Measurements from ENCODE around the gene GON7. TPM values are rescaled to one million over a fixed set of nuclear protein-coding genes. Genes with fewer than 3 reads are reported as not detected.
A peak's percentile ranks its signal among the peaks of the same experiment; 100 is the strongest.

Gene GON7
- total RNA-seq, 1 donor from 2014 or later = 11.3 TPM

DNA sequence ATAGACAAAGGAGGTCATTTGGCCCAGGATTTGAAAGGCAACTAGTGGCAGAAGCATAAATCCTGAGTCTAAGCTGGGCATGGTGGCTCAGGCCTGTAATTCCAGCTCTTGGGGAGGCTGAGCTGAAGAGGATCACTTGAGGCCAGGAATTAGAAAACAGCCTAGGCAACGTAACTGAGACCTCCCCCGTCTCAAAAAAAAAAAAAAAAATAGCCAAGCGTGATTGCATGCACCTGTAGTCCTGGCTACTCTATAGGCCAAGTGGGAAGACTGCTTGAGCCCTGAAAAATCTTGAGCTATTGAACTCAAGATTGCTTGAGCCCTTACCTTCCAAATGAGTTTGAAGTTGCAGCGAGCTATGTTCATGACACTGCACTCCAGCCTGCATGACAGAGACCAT lies 7.8 kb downstream of the GON7 start:
- Mint-ChIP-seq H3K4me3 (no peak overlapping the region), H3K4me1 (no peaks in the 10 kb centered on the region), H3K9me3 (no peaks in the 10 kb centered on the region), H3K27me3 (no peaks in the 10 kb centered on the region), H3K27ac (no peak overlapping the region), H3K36me3 (ENCODE audit: low read depth) (peaks cover 5% of the 10 kb centered on the region)
- CTCF ChIA-PET = interaction anchor here (1.2 kb wide), 1 partner anchor 14 kb away, joined by 3 read pairs; the partner anchor contains the start of genes LYSET and MOAP1
- intact Hi-C loops (cut with micrococcal nuclease) = no loop called here
- no peak for ATAC-seq (ENCODE audit: low read depth)
- TF ChIP-seq, protein P1, sequence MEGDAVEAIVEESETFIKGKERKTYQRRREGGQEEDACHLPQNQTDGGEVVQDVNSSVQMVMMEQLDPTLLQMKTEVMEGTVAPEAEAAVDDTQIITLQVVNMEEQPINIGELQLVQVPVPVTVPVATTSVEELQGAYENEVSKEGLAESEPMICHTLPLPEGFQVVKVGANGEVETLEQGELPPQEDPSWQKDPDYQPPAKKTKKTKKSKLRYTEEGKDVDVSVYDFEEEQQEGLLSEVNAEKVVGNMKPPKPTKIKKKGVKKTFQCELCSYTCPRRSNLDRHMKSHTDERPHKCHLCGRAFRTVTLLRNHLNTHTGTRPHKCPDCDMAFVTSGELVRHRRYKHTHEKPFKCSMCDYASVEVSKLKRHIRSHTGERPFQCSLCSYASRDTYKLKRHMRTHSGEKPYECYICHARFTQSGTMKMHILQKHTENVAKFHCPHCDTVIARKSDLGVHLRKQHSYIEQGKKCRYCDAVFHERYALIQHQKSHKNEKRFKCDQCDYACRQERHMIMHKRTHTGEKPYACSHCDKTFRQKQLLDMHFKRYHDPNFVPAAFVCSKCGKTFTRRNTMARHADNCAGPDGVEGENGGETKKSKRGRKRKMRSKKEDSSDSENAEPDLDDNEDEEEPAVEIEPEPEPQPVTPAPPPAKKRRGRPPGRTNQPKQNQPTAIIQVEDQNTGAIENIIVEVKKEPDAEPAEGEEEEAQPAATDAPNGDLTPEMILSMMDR (IDR thresholded peaks at IDR 0.05) = no peak
- POLR2A ChIA-PET = interaction anchor here (0.6 kb wide), 1 partner anchor 14 kb away, joined by 3 read pairs; the partner anchor contains the start of gene LYSET
- DNase-seq = no peak

DNA sequence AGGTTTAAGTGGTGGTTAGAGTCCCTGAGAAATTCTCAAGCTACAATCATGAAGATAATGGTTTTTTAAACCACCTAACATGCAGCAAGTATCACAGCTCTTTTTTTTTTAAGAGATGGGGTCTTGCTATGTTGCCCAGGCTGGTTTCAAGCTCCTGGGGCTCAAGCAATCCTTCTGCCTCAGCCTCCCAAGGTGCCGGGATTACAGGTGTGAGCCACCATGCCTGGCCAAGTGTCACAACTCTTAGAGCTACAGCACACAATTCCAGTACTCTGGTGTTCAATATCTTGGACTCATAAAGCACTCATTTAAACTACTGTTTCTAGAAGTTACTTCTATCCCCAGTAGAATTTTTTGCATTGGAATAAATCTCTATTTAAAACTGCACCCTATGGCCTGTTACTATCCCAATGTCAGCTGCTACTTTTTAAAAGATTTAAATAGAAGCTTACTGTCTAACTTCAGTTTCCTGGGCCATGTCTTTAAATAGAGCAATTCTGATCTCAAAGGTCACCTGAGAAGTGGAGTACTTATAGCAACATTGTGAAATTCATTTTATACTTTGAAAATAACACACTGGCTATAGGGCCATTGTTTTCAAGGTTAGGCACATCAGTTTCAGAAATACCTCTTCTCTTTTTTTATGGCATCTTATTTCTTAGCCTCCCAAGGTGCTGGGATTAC lies 11.4 kb downstream of the GON7 start:
- Mint-ChIP-seq H3K9me3 (no peaks in the 10 kb centered on the region), H3K27me3 (no peaks in the 10 kb centered on the region), H3K36me3 (ENCODE audit: low read depth) (peaks cover 8% of the 10 kb centered on the region), H3K27ac (no peak overlapping the region), H3K4me1 (no peaks in the 10 kb centered on the region), H3K4me3 (no peak overlapping the region)
- POLR2A ChIA-PET = interaction anchor here (0.5 to 1.4 kb wide), 2 partner anchors 11 to 496 kb away, joined by 3 to 4 read pairs; partner anchors contain the start of genes LYSET and MOAP1
- CTCF ChIA-PET = no interaction called here
- ATAC-seq (ENCODE audit: low read depth) = no peak
- no peak for DNase-seq
- TF ChIP-seq, protein P1 (IDR thresholded peaks at IDR 0.05) = no peak
- intact Hi-C loops (cut with micrococcal nuclease) = no loop called here

DNA sequence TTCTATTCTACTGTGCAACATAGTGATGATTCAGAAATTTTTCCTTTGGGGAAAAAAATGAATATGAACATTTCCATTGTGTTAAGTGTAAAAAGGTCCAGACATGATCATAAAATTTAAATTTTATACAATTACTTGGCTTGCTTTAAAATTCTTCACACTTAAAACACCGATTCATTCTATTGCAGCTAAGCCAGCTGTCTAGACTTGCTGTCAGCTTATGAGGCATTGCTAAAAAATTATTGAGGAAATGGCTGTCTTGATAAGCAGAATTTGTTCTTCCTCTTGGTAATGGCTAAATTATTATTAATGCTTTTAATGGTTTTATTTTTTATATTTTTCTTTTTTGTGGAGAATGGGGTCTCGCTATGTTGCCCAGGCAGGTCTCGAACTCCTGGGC lies 19.9 kb downstream of the GON7 start:
- Mint-ChIP-seq H3K9me3 (no peaks in the 10 kb centered on the region), H3K27me3 (no peaks in the 10 kb centered on the region), H3K4me3 (no peak overlapping the region), H3K4me1 (peaks cover 24% of the 10 kb centered on the region), H3K36me3 (ENCODE audit: low read depth) (peaks cover 37% of the 10 kb centered on the region), H3K27ac (no peak overlapping the region)
- DNase-seq = no peak
- TF ChIP-seq, protein P1 (IDR thresholded peaks at IDR 0.05) = no peak
- POLR2A ChIA-PET = no interaction called here
- no peak for ATAC-seq (ENCODE audit: low read depth)
- CTCF ChIA-PET = interaction anchor here (1.2 to 1.4 kb wide), 2 partner anchors 17 to 74 kb away, joined by 3 to 4 read pairs; no protein-coding TSS in a partner anchor
- intact Hi-C loops (cut with micrococcal nuclease) = loop anchor here (10.0 kb wide), 1 partner anchor 1082 kb away; the partner anchor contains the start of gene ATXN3

DNA sequence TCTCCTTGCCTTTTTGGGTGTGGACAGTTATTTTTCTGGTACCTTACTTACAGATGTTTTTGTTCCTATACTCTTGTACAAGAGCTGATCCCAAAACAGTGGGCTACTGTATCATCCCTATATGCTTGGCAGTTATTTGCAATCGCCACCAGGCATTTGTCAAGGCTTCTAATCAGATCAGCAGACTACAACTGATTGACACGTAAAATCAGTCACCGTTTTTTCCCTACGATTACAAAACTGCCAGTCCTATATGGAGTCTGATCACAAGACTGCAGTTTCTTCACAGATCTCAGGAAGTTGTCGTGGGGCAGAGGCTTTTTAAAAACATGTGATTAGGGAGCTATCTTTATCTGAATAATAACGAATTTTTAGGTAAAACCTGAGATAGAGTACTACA lies 20.4 kb downstream of the GON7 start:
- CTCF ChIA-PET = interaction anchor here (1.2 to 1.4 kb wide), 2 partner anchors 17 to 73 kb away, joined by 3 to 4 read pairs; no protein-coding TSS in a partner anchor
- DNase-seq = no peak
- Mint-ChIP-seq H3K4me1 (peaks cover 24% of the 10 kb centered on the region), H3K9me3 (no peaks in the 10 kb centered on the region), H3K4me3 (peak overlapping the region; percentile 62), H3K27ac (peak overlapping the region; percentile 56), H3K36me3 (ENCODE audit: low read depth) (peaks cover 39% of the 10 kb centered on the region), H3K27me3 (no peaks in the 10 kb centered on the region)
- no peak for ATAC-seq (ENCODE audit: low read depth)
- POLR2A ChIA-PET = no interaction called here
- intact Hi-C loops (cut with micrococcal nuclease) = loop anchor here (10.0 kb wide), 1 partner anchor 1082 kb away; the partner anchor contains the start of gene ATXN3
- TF ChIP-seq, protein P1 (IDR thresholded peaks at IDR 0.05) = no peak

DNA sequence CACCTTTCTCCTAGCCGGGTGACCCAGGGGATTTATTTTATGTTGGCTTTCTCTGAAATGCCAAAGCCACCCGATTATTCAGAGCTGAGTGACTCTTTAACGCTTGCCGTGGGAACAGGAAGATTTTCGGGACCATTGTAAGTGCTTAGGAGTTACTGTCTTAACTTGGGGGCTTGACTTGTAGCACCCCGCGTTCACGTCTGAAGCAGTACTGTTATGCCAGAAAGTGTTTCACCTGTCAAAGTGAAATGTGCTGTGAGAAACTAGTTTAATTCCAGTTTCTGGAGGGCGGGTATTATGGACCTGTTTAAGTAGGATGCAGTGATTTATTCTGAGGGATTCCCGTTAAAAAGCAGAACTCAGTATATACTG lies 21.5 kb downstream of the GON7 start:
- TF ChIP-seq, protein P1 (IDR thresholded peaks at IDR 0.05) = no peak
- Mint-ChIP-seq H3K4me3 (peak overlapping the region; percentile 92), H3K27ac (peak overlapping the region; percentile 93), H3K36me3 (ENCODE audit: low read depth) (peaks cover 38% of the 10 kb centered on the region), H3K9me3 (no peaks in the 10 kb centered on the region), H3K4me1 (peaks cover 24% of the 10 kb centered on the region), H3K27me3 (no peaks in the 10 kb centered on the region)
- ChIA-PET CTCF (interaction anchor here (0.5 to 3.0 kb wide), 6 partner anchors 14 to 434 kb away, joined by 3 to 16 read pairs (median 4); partner anchors contain the start of genes GON7, ITPK1 and UBR7), POLR2A (interaction anchor here (0.6 to 3.7 kb wide), 12 partner anchors 9 to 1145 kb away, joined by 3 to 38 read pairs (median 3); partner anchors contain the start of genes CPSF2, DDX24, GON7 and IFI27L1)
- intact Hi-C loops (cut with micrococcal nuclease) = loop anchor here (1.0 to 10.0 kb wide), 3 partner anchors 22 to 1081 kb away; partner anchors contain the start of genes ATXN3, GOLGA5, GON7 and UBR7
- peak; percentile 1 for ATAC-seq (ENCODE audit: low read depth)
- DNase-seq = no peak

All from activated B cell treated with CpG ODN at 0.5 μM for 24 hours (primary cell).